Measurements from ENCODE around the gene PRKD3. TPM values are rescaled to one million over a fixed set of nuclear protein-coding genes. Genes with fewer than 3 reads are reported as not detected.

Gene PRKD3
- total and polyA plus RNA-seq, 2 of the 13 experiments (the other 11 are each of a cell fraction or from before 2014, with no cell fraction given): 11.6 to 38.4 TPM

- TF ChIP-seq HIVEP1 (CRISPR knock-in tag; IDR thresholded peaks at IDR 0.05) (no peak), ZBTB7B (CRISPR knock-in tag; IDR thresholded peaks at IDR 0.05) (peak; percentile 84), E2F1 (CRISPR knock-in tag; IDR thresholded peaks at IDR 0.05) (no peak), STAT6 (CRISPR knock-in tag; IDR thresholded peaks at IDR 0.05; ENCODE audit: borderline replicate concordance) (no peak), ZBTB3 (CRISPR knock-in tag; IDR thresholded peaks at IDR 0.05; ENCODE audit: borderline replicate concordance, low read depth) (no peak)
- TF ChIP-seq, protein P1, sequence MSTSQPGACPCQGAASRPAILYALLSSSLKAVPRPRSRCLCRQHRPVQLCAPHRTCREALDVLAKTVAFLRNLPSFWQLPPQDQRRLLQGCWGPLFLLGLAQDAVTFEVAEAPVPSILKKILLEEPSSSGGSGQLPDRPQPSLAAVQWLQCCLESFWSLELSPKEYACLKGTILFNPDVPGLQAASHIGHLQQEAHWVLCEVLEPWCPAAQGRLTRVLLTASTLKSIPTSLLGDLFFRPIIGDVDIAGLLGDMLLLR (CRISPR knock-in tag; IDR thresholded peaks at IDR 0.05): no peak; the same call in 1 of the 2 replicates
Observed at GRCh38 chr2:37323781-37324535, 675 bp downstream of the PRKD3 start (continued).
